Neutrophil (primary cell): ENCODE results near the gene BMP15.

Experiments used
- H3K27ac ChIP-seq: fragments of 200-600 bp; sonication (generic); 2 replicates; pipeline ENCODE4 v1.5.1; 2016; ENCODE audit warnings: mild to moderate bottlenecking, moderate library complexity
- H3K27me3 ChIP-seq: fragments of 200-600 bp; sonication (generic); 2 replicates; pipeline ENCODE4 v1.6.0; 2016; ENCODE audit warnings: mild to moderate bottlenecking
- H3K36me3 ChIP-seq: fragments of 200-600 bp; sonication (generic); 2 replicates; pipeline ENCODE4 v1.5.1; 2017
- H3K4me1 ChIP-seq, 2 experiments: fragments of 200-600 bp in 1 of 2; sonication (generic) in 1 of 2; 1 replicate in 1 of 2; 2 replicates in 1 of 2; pipeline versions ENCODE4 v1.5.1 to v1.6.1; 2013 to 2016; ENCODE audit warnings: low read depth in 1 of 2, low read length in 1 of 2, mild to moderate bottlenecking in 1 of 2, moderate library complexity in 1 of 2; ENCODE audit not compliant: control insufficient read depth in 1 of 2, insufficient read depth in 1 of 2
- H3K4me3 ChIP-seq, 2 experiments: fragments of 200-600 bp in 1 of 2; sonication (generic) in 1 of 2; 1 replicate in 1 of 2; 2 replicates in 1 of 2; pipeline ENCODE4 v1.5.1; 2013 to 2016; ENCODE audit warnings: low read depth in 1 of 2, low read length in 1 of 2, mild to moderate bottlenecking in 1 of 2, moderate library complexity in 1 of 2
- H3K9me3 ChIP-seq: fragments of 200-600 bp; sonication (generic); 2 replicates; pipeline ENCODE4 v1.5.1; 2016
- CTCF ChIP-seq: fragments of 200-600 bp; sonication (generic); IDR thresholded peaks from 2 replicates; pipeline ENCODE4 v1.5.1; 2016; ENCODE audit warnings: antibody characterized with exemption

Gene BMP15

GRCh38 chrX:50942471-50942870, 31.9 kb downstream of the BMP15 start:
- Histone ChIP-seq H3K4me1 (no peaks in the 10 kb centered on the region), H3K9me3 (no peaks in the 10 kb centered on the region)

GRCh38 chrX:50952406-50952805, 41.9 kb downstream of the BMP15 start:
- no peak overlapping the region for H3K27ac ChIP-seq
- H3K9me3 ChIP-seq, result no peaks in the 10 kb centered on the region
- TF ChIP-seq CTCF, result no peak
- no peaks in the 10 kb centered on the region for H3K27me3 ChIP-seq
- no peaks in the 10 kb centered on the region for H3K4me1 ChIP-seq
- H3K36me3 ChIP-seq, result no peaks in the 10 kb centered on the region
- no peak overlapping the region for H3K4me3 ChIP-seq

More at GRCh38 chrX:50942471-50942870, 31.9 kb downstream of the BMP15 start:
- Histone ChIP-seq H3K27me3 (no peaks in the 10 kb centered on the region), H3K36me3 (no peaks in the 10 kb centered on the region), H3K4me3 (no peak overlapping the region), H3K27ac (no peak overlapping the region)
- TF ChIP-seq CTCF, result no peak

- no peaks in the 10 kb centered on the region for H3K4me1 ChIP-seq
- H3K36me3 ChIP-seq, result no peaks in the 10 kb centered on the region
- TF ChIP-seq CTCF, result no peak
- no peak overlapping the region for H3K4me3 ChIP-seq
- H3K9me3 ChIP-seq, result no peaks in the 10 kb centered on the region
- H3K27me3 ChIP-seq, result no peaks in the 10 kb centered on the region
- H3K27ac ChIP-seq, result no peak overlapping the region
Observed at GRCh38 chrX:50953832-50954231, 43.3 kb downstream of the BMP15 start.

GRCh38 chrX:50962156-50962555, 51.6 kb downstream of the BMP15 start:
- H3K4me3 ChIP-seq, result no peak overlapping the region
- no peaks in the 10 kb centered on the region for H3K4me1 ChIP-seq
- H3K9me3 ChIP-seq, result no peaks in the 10 kb centered on the region
- H3K27ac ChIP-seq, result no peak overlapping the region
- H3K36me3 ChIP-seq, result no peaks in the 10 kb centered on the region
- TF ChIP-seq CTCF, result no peak
- no peaks in the 10 kb centered on the region for H3K27me3 ChIP-seq

GRCh38 chrX:50963842-50964241, 53.3 kb downstream of the BMP15 start:
- no peaks in the 10 kb centered on the region for H3K9me3 ChIP-seq
- H3K27me3 ChIP-seq, result no peaks in the 10 kb centered on the region
- TF ChIP-seq CTCF, result no peak
- no peak overlapping the region for H3K4me3 ChIP-seq
- H3K27ac ChIP-seq, result no peak overlapping the region
- H3K36me3 ChIP-seq, result no peaks in the 10 kb centered on the region
- H3K4me1 ChIP-seq, result no peaks in the 10 kb centered on the region
